T-cell (primary cell): Measurements from ENCODE around the gene CDT1. TPM values are rescaled to one million over a fixed set of nuclear protein-coding genes. Genes with fewer than 3 reads are reported as not detected.

Source experiments
- ATAC-seq, 4 experiments: fragments of 200-7000 bp in 3 of 4; fragments of 150-1000 bp in 1 of 4; cut with Tn5 transposase; replicated peaks in 1 of 4; 1 replicate in 3 of 4; 2 replicates in 1 of 4; pipeline ENCODE4 v1.10.0; 2021; ENCODE audit warnings: moderate library complexity in 3 of 4, mild to moderate bottlenecking in 2 of 4, moderate number of reproducible peaks in 1 of 4
- CTCF ChIA-PET, 2 donors: fragments of 300-600 bp; sonication (Branson Sonifier 250); formaldehyde crosslinking; loops; one replicate each; lab custom pipeline; 2022; ENCODE audit warnings: antibody characterized with exemption in 2 of 2; lab: Charles Lee
- POLR2A ChIA-PET, 2 donors: fragments of 300-600 bp; sonication (Branson Sonifier 250); formaldehyde crosslinking; loops; one replicate each; lab custom pipeline; 2022; ENCODE audit warnings: antibody characterized with exemption in 2 of 2; lab: Charles Lee
- DNase-seq, 35 experiments: peaks; one replicate each; pipeline versions ENCODE4 v3.0.0 to v3.0.0-alpha.2; 2013 to 2023
- H3K27ac ChIP-seq: one replicate; pipeline ENCODE4 v1.5.1; 2013; ENCODE audit warnings: low read length
- H3K27me3 ChIP-seq, 2 experiments: replicated peaks in 1 of 2; 1 replicate in 1 of 2; 2 replicates in 1 of 2; pipeline versions ENCODE4 v1.6.1 to v1.7.0; 2013; ENCODE audit warnings: low read length in 1 of 2, mixed read lengths in 1 of 2; ENCODE audit not compliant: control insufficient read depth in 2 of 2, insufficient read depth in 2 of 2; ENCODE audit errors: extremely low read depth in 1 of 2
- H3K36me3 ChIP-seq, 2 donors: 1 replicate in 1 of 2; 2 replicates in 1 of 2; pipeline versions ENCODE4 v1.6.1 to v1.7.0; 2013; ENCODE audit warnings: low read length in 1 of 2; ENCODE audit not compliant: control insufficient read depth in 2 of 2, insufficient read depth in 1 of 2; ENCODE audit errors: extremely low read depth in 1 of 2
- H3K4me1 ChIP-seq, 2 experiments: 1 replicate in 1 of 2; 2 replicates in 1 of 2; pipeline versions ENCODE4 v1.6.1 to v1.7.0; 2013; ENCODE audit warnings: low read length in 2 of 2, mixed read lengths in 1 of 2; ENCODE audit not compliant: insufficient read depth in 2 of 2, control insufficient read depth in 1 of 2; ENCODE audit errors: extremely low read depth in 1 of 2
- H3K4me3 ChIP-seq, 2 donors: 1 replicate in 1 of 2; 2 replicates in 1 of 2; pipeline versions ENCODE4 v1.5.1 to v1.7.0; 2013; ENCODE audit warnings: mild to moderate bottlenecking in 2 of 2, low read length in 1 of 2, moderate library complexity in 1 of 2; ENCODE audit not compliant: control insufficient read depth in 1 of 2; ENCODE audit errors: extremely low read depth in 1 of 2
- H3K9me3 ChIP-seq: 2 replicates; pipeline ENCODE4 v1.7.0; 2013
- H3K27ac Mint-ChIP-seq, 2 donors: one replicate each; pipeline ENCODE4 v1.8.0; 2020 to 2021; ENCODE audit warnings: mild to moderate bottlenecking in 2 of 2, mixed read lengths in 2 of 2
- H3K27me3 Mint-ChIP-seq, 2 donors: one replicate each; pipeline ENCODE4 v1.8.0; 2021 to 2022; ENCODE audit warnings: mixed read lengths in 2 of 2
- H3K36me3 Mint-ChIP-seq: one replicate; pipeline ENCODE4 v1.8.0; 2021; ENCODE audit warnings: mixed read lengths
- H3K4me1 Mint-ChIP-seq, 3 donors: one replicate each; pipeline ENCODE4 v1.8.0; 2020 to 2022; ENCODE audit warnings: mixed read lengths in 3 of 3, mild to moderate bottlenecking in 1 of 3
- H3K4me3 Mint-ChIP-seq, 3 donors: one replicate each; pipeline ENCODE4 v1.8.0; 2020 to 2022; ENCODE audit warnings: mild to moderate bottlenecking in 3 of 3, mixed read lengths in 3 of 3, moderate library complexity in 3 of 3
- H3K9me3 Mint-ChIP-seq, 3 donors: one replicate each; pipeline ENCODE4 v1.8.0; 2020 to 2022; ENCODE audit warnings: mixed read lengths in 3 of 3
- WGBS: methylation state at CpG from one replicate; pipeline ENCODE4 v1.1.5; 2013; ENCODE audit warnings: missing lambda C conversion rate; ENCODE audit not compliant: insufficient coverage; 5-methylcytosine and 5-hydroxymethylcytosine counted together
- total RNA-seq, 35 experiments: library from RNA in 6 of 35; stranded (reverse) in 6 of 35; fragments of 120-200 nt in 1 of 35; gene quantifications; one replicate each; pipeline versions ENCODE4 v1.2.1 to v1.2.4 and lab custom pipeline; 2013 to 2026

The CDT1 gene
- total RNA-seq, 5 donors from 2014 or later (not counting 1 experiment from before 2014, with no cell fraction given), result 0.93 to 3.7 (median 1.5) TPM

GRCh38 chr16:88813269-88814143 is 9.9 kb downstream of the CDT1 start:
- WGBS, result 85% methylated on average over 16 of the region's 26 CpGs
- no peaks in the 10 kb centered on the region for H3K9me3 ChIP-seq
- no peak overlapping the region for H3K27ac ChIP-seq
- peaks cover 3 to 35% of the 10 kb centered on the region in 2 experiments for H3K4me1 ChIP-seq
- Mint-ChIP-seq H3K27ac (no peak overlapping the region), H3K9me3 (no peaks in the 10 kb centered on the region), H3K36me3 (no peaks in the 10 kb centered on the region), H3K4me1 (peaks cover 12 to 25% (median 13%) of the 10 kb centered on the region in 3 donors), H3K27me3 (no peaks in the 10 kb centered on the region), H3K4me3 (peak overlapping the region in 2 of 3 donors; percentile 47 to 92)
- H3K27me3 ChIP-seq, result no peaks in the 10 kb centered on the region
- CTCF ChIA-PET, result no interaction called here
- ATAC-seq (no peak), DNase-seq (no peak)
- POLR2A ChIA-PET, result interaction anchor here in 1 of 2 donors (0.6 kb wide), 2 partner anchors 36 to 330 kb away, joined by 3 to 6 read pairs; no protein-coding TSS in a partner anchor
- no peak overlapping the region for H3K4me3 ChIP-seq
- H3K36me3 ChIP-seq, result peaks cover 3 to 10% of the 10 kb centered on the region in 2 donors

DNA sequence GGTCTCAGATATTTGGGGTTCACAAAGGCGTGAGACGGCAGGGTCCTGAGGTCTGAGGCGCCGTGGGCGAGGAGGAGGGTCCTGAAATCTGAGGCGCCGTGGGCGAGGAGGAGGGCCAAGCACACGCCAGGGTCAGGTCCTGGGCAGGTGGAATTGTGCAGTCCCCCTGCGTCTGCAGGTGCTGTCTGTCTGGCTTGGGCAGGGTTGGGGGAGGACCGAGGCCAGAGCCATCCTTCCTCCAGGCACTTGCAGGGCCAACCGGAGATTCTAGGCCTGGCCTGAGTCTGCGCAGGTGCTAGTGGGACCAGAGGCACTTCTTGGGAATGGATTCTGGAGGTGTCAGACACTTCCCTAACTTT is 10.5 kb downstream of the CDT1 start:
- Histone ChIP-seq H3K4me3 (no peak overlapping the region), H3K36me3 (peaks cover 3 to 7% of the 10 kb centered on the region in 2 donors), H3K27ac (no peak overlapping the region), H3K4me1 (peaks cover 3 to 35% of the 10 kb centered on the region in 2 experiments), H3K9me3 (no peaks in the 10 kb centered on the region), H3K27me3 (no peaks in the 10 kb centered on the region)
- ATAC-seq (no peak), DNase-seq (no peak)
- H3K4me3 Mint-ChIP-seq, result no peak overlapping the region
- POLR2A ChIA-PET, result interaction anchor here in 1 of 2 donors (0.6 kb wide), 1 partner anchor 36 kb away, joined by 3 read pairs; no protein-coding TSS in a partner anchor
- 92% methylated on average over 9 of the region's 13 CpGs for WGBS
- CTCF ChIA-PET, result no interaction called here
- no peaks in the 10 kb centered on the region for H3K27me3 Mint-ChIP-seq
- H3K9me3 Mint-ChIP-seq, result no peaks in the 10 kb centered on the region
- H3K36me3 Mint-ChIP-seq, result no peaks in the 10 kb centered on the region
- H3K27ac Mint-ChIP-seq, result no peak overlapping the region
- H3K4me1 Mint-ChIP-seq, result peaks cover 11 to 23% (median 12%) of the 10 kb centered on the region in 3 donors

DNA sequence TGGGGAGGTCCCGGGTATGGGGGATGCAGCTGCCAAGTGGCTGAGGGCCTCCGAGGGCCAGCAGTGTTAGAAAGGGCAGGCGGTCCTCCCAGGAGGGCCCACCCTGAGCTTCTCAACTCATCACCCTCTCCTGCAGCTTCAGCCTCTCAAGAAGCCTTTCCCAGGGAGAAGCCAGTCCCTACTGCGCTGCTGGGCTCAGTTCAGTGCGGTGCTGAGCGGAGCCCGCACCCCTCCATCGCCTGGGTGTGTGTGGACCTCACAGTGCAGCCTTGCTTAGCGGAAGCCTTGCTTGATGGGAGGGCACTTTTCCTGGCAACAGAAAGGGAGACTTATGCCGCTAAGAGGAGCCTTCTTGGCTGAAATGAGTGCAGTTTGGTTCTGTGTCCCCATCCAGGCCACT is 11.6 kb downstream of the CDT1 start:
- CTCF ChIA-PET, result interaction anchor here in 1 of 2 donors (0.6 kb wide), 1 partner anchor 30 kb away, joined by 7 read pairs; no protein-coding TSS in a partner anchor
- no peak overlapping the region for H3K4me3 Mint-ChIP-seq

DNA sequence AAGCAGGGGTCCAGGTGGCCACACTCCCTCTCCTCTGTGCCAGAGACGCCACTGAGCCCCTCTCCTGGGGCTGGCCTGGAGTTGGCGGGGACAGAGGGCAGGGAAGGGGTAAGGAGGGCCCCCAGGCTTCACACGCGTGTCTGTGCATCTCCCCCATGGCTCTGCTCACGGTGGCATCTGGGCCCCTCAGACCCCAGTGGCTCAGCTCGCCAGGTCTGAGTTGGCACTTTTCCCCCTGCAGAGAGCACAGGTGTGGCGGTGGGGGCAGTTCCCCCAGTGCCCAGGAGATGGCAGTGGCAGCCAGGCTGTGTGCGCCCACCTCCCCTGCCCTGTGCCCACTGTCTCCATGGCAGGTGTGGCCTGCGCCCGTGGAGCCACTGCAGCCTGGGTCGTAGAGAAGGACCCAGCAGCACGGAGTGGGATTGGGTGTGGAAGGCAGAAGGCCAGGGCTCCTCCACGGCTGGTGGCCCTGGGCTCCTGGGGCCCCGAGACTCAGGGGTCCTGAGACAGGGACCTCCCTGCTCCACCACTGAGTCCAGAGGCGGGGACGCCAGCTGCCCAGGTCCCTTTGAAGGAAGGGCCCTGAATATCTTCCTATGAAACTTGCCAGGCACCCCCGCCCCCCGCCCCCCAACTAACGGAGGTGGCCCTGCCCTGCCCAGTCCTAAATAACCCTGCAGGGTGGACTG is 12.5 kb downstream of the CDT1 start:
- H3K27me3 ChIP-seq, result no peaks in the 10 kb centered on the region
- DNase-seq (peak in 27 of 35 experiments; percentile 27 to 69 (median 44)), ATAC-seq (no peak)
- no peaks in the 10 kb centered on the region for H3K27me3 Mint-ChIP-seq
- peaks cover 0 to 9% (median under 1%) of the 10 kb centered on the region in 3 donors for H3K4me1 Mint-ChIP-seq
- H3K4me3 Mint-ChIP-seq, result no peak overlapping the region
- ChIA-PET POLR2A (no interaction called here), CTCF (no interaction called here)
- H3K9me3 Mint-ChIP-seq, result no peaks in the 10 kb centered on the region
- H3K36me3 ChIP-seq, result peaks cover 0 to 6% of the 10 kb centered on the region in 2 donors
- H3K36me3 Mint-ChIP-seq, result no peaks in the 10 kb centered on the region
- 45% methylated on average over 12 of the region's 19 CpGs for WGBS
- H3K4me3 ChIP-seq, result no peak overlapping the region
- no peak overlapping the region for H3K27ac Mint-ChIP-seq
- peaks cover 0 to 20% of the 10 kb centered on the region in 2 experiments for H3K4me1 ChIP-seq
- H3K9me3 ChIP-seq, result no peaks in the 10 kb centered on the region
- no peak overlapping the region for H3K27ac ChIP-seq

More for the DNA sequence above, 11.6 kb downstream of the CDT1 start:
- Histone ChIP-seq H3K27me3 (no peaks in the 10 kb centered on the region), H3K27ac (no peak overlapping the region), H3K4me3 (no peak overlapping the region), H3K9me3 (no peaks in the 10 kb centered on the region), H3K36me3 (peaks cover 0 to 3% of the 10 kb centered on the region in 2 donors), H3K4me1 (peaks cover 3 to 29% of the 10 kb centered on the region in 2 experiments)
- 95% methylated on average over 9 of the region's 10 CpGs for WGBS
- ATAC-seq, result no peak
- H3K27ac Mint-ChIP-seq, result no peak overlapping the region
- peaks cover 6 to 16% (median 9%) of the 10 kb centered on the region in 3 donors for H3K4me1 Mint-ChIP-seq
- DNase-seq, result no peak
- no peaks in the 10 kb centered on the region for H3K36me3 Mint-ChIP-seq
- POLR2A ChIA-PET, result interaction anchor here (0.6 to 0.7 kb wide), 2 partner anchors 377 to 1196 kb away, joined by 5 to 17 read pairs; no protein-coding TSS in a partner anchor
- H3K9me3 Mint-ChIP-seq, result no peaks in the 10 kb centered on the region
- no peaks in the 10 kb centered on the region for H3K27me3 Mint-ChIP-seq

DNA sequence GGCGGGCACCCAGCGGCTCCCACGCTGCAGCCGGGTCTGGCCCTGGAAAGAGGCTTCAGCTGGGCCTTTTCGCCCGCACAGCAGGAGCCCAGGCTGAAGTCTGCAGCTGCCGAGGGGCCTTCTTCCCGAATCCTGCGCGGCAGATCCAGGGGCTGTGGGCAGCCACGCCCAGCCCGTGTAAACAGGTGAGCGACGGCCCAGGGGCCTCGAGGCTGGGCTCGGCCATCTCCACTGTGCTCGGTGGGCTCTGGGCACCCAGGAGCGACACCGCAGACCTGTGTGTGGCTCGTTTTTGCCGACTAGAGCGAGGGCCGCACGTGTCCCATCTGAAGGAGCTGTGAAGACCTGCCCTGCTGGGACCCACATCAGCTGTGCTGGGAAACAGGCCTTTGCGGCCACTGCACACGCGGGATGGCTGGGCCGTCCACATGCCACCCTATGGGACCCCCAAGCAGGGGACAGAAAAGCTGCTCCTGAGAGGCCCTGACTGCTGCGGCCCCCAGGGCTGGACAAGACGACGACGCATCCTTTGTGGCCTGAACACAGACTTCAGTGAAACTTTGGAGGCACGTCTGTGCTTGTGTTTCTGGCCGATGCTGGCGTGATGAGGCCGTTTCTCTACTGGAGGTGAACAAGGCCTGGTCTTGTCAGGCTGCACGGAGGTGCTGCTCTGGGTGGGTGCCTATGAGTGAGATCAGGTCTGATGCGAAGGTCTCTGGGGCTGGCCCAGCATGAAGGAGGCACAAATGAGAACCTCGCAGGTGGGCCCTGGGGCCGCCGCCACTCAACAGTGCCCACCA is 13.3 kb downstream of the CDT1 start:
- 95% methylated on average over 41 of the region's 41 CpGs for WGBS
- Histone ChIP-seq H3K9me3 (no peaks in the 10 kb centered on the region), H3K27me3 (no peaks in the 10 kb centered on the region), H3K36me3 (peaks cover 4 to 15% of the 10 kb centered on the region in 2 donors), H3K27ac (no peak overlapping the region), H3K4me3 (no peak overlapping the region), H3K4me1 (peaks cover 0 to 16% of the 10 kb centered on the region in 2 experiments)
- no peak for DNase-seq
- CTCF ChIA-PET, result interaction anchor here in 1 of 2 donors (0.7 kb wide), 1 partner anchor 80 kb away, joined by 3 read pairs; no protein-coding TSS in a partner anchor
- Mint-ChIP-seq H3K36me3 (no peaks in the 10 kb centered on the region), H3K4me1 (peaks cover 0 to 8% (median 0%) of the 10 kb centered on the region in 3 donors), H3K27me3 (no peaks in the 10 kb centered on the region), H3K4me3 (no peak overlapping the region), H3K27ac (no peak overlapping the region), H3K9me3 (no peaks in the 10 kb centered on the region)
- no peak for ATAC-seq
- POLR2A ChIA-PET, result no interaction called here
